GM23338 (cell line): Measurements from ENCODE around the gene INS. TPM values are rescaled to one million over a fixed set of nuclear protein-coding genes. Genes with fewer than 3 reads are reported as not detected.

Experiments used
- ATAC-seq: fragments of 200-7000 bp; cut with Tn5 transposase; 3 replicates; pipeline ENCODE4 v1.9.1; 2020
- DNase-seq: peaks from one replicate; pipeline ENCODE4 v3.0.0-alpha.2; 2015; ENCODE audit warnings: low spot score
- H2AFZ ChIP-seq: fragments of 200-600 bp; sonication (generic); 2 replicates; pipeline ENCODE4 v1.8.0; 2016; ENCODE audit warnings: antibody characterized with exemption, mild to moderate bottlenecking, moderate library complexity
- H3F3A ChIP-seq: fragments of 200-600 bp; sonication (generic); replicated peaks from 2 replicates; pipeline ENCODE4 v1.8.0; 2017; ENCODE audit warnings: antibody characterized with exemption, mixed run types, low read depth
- H3K27ac ChIP-seq: fragments of 200-600 bp; sonication (generic); 2 replicates; pipeline ENCODE4 v1.6.1; 2016; ENCODE audit warnings: low read depth
- H3K27me3 ChIP-seq: fragments of 200-600 bp; sonication (generic); 2 replicates; pipeline ENCODE4 v1.8.0; 2016; ENCODE audit warnings: mild to moderate bottlenecking, mixed run types, moderate library complexity; ENCODE audit not compliant: insufficient read depth
- H3K36me3 ChIP-seq: fragments of 200-600 bp; sonication (generic); 2 replicates; pipeline ENCODE4 v1.8.0; 2016; ENCODE audit warnings: mild to moderate bottlenecking; ENCODE audit not compliant: insufficient read depth
- H3K4me1 ChIP-seq: fragments of 200-600 bp; sonication (generic); 2 replicates; pipeline ENCODE4 v1.8.0; 2016; ENCODE audit warnings: mild to moderate bottlenecking, moderate library complexity; ENCODE audit not compliant: insufficient read depth
- H3K4me2 ChIP-seq: fragments of 200-600 bp; sonication (generic); 2 replicates; pipeline ENCODE4 v1.7.1; 2017; ENCODE audit warnings: mixed run types
- H3K4me3 ChIP-seq: fragments of 200-600 bp; sonication (generic); 2 replicates; pipeline ENCODE4 v1.6.1; 2016; ENCODE audit warnings: mixed run types
- H3K79me2 ChIP-seq: fragments of 200-600 bp; sonication (generic); replicated peaks from 2 replicates; pipeline ENCODE4 v1.8.0; 2017; ENCODE audit warnings: mild to moderate bottlenecking; ENCODE audit not compliant: insufficient read depth
- H3K9me2 ChIP-seq: fragments of 200-600 bp; sonication (generic); 2 replicates; pipeline ENCODE4 v1.8.0; 2017; ENCODE audit not compliant: insufficient read depth
- H4K20me1 ChIP-seq: fragments of 200-600 bp; sonication (generic); replicated peaks from 2 replicates; pipeline ENCODE4 v1.8.0; 2017; ENCODE audit warnings: mild to moderate bottlenecking; ENCODE audit not compliant: insufficient read depth
- H3K27ac Mint-ChIP-seq: 2 replicates; pipeline ENCODE4 v1.8.0; 2020; ENCODE audit warnings: inconsistent platforms, mild to moderate bottlenecking, moderate library complexity, mixed read lengths
- H3K27me3 Mint-ChIP-seq: 3 replicates; pipeline ENCODE4 v1.8.0; 2022; ENCODE audit warnings: low read depth, mild to moderate bottlenecking, moderate library complexity, mixed read lengths, inconsistent platforms; ENCODE audit not compliant: insufficient read depth, poor library complexity
- H3K36me3 Mint-ChIP-seq: 3 replicates; pipeline ENCODE4 v1.8.0; 2021; ENCODE audit warnings: low read depth, mild to moderate bottlenecking, inconsistent platforms, moderate library complexity, mixed read lengths
- H3K4me1 Mint-ChIP-seq: 3 replicates; pipeline ENCODE4 v1.8.0; 2020; ENCODE audit warnings: mild to moderate bottlenecking, inconsistent platforms, mixed read lengths
- H3K4me3 Mint-ChIP-seq: 3 replicates; pipeline ENCODE4 v1.8.0; 2021; ENCODE audit warnings: moderate library complexity, mild to moderate bottlenecking, inconsistent platforms, mixed read lengths
- H3K9me3 Mint-ChIP-seq: 3 replicates; pipeline ENCODE4 v1.8.0; 2020; ENCODE audit warnings: moderate library complexity, mild to moderate bottlenecking, inconsistent platforms, mixed read lengths
- CREB1 ChIP-seq: fragments of 250-450 bp; sonication (Bioruptor Pico); IDR thresholded peaks from 2 replicates; pipeline ENCODE4 v1.5.0; 2020; ENCODE audit warnings: low read depth, mild to moderate bottlenecking, moderate library complexity
- ETS1 ChIP-seq: IDR thresholded peaks from 2 replicates; pipeline ENCODE4 v1.6.1; 2016; ENCODE audit warnings: antibody characterized with exemption
- EZH2 ChIP-seq: fragments of 200-600 bp; sonication (generic); IDR thresholded peaks from one replicate; pipeline ENCODE4 v1.8.0; 2017; ENCODE audit warnings: antibody characterized with exemption, mild to moderate bottlenecking, low read depth; ENCODE audit not compliant: unreplicated experiment
- EZH2phosphoT487 ChIP-seq: fragments of 200-600 bp; sonication (generic); IDR thresholded peaks from one replicate; pipeline ENCODE4 v1.8.1; 2018; ENCODE audit warnings: antibody characterized with exemption; ENCODE audit not compliant: unreplicated experiment
- NANOG ChIP-seq: IDR thresholded peaks from 2 replicates; pipeline ENCODE4 v1.6.1; 2016; ENCODE audit warnings: antibody characterized with exemption, borderline replicate concordance
- POLR2AphosphoS5 ChIP-seq: IDR thresholded peaks from 2 replicates; pipeline ENCODE4 v1.6.1; 2016; ENCODE audit warnings: antibody characterized with exemption, low read depth
- REST ChIP-seq: IDR thresholded peaks from one replicate; pipeline ENCODE4 v1.6.1; 2018; ENCODE audit warnings: antibody characterized with exemption; ENCODE audit not compliant: unreplicated experiment
- STAT1 ChIP-seq: IDR thresholded peaks from one replicate; pipeline ENCODE4 v1.6.1; 2016; ENCODE audit warnings: antibody characterized with exemption; ENCODE audit not compliant: unreplicated experiment
- ZNF114 ChIP-seq: fragments of 250-450 bp; sonication (Bioruptor Pico); IDR thresholded peaks from 2 replicates; pipeline ENCODE4 v1.5.0; 2020; ENCODE audit warnings: mild to moderate bottlenecking, moderate library complexity
- ZNF331 ChIP-seq: fragments of 250-450 bp; sonication (Bioruptor Pico); IDR thresholded peaks from 2 replicates; pipeline ENCODE4 v1.5.0; 2020; ENCODE audit warnings: low read depth, mild to moderate bottlenecking, moderate library complexity
- ZNF462 ChIP-seq: fragments of 250-450 bp; sonication (Bioruptor Pico); IDR thresholded peaks from 2 replicates; pipeline ENCODE4 v1.5.0; 2020; ENCODE audit warnings: mild to moderate bottlenecking, moderate library complexity
- polyA plus RNA-seq: library from polyadenylated mRNA; unstranded; fragments of >200 nt; fragmentation: Nextera tagmentation; extraction: Ambion mirVana; gene quantifications from 2 replicates; pipeline ENCODE4 v1.2.1, GENCODE V29; 2016
- total RNA-seq: library from RNA; depleted of rRNA; stranded (reverse); fragments of >200 nt; shearing (Covaris generic); gene quantifications from 2 replicates; pipeline ENCODE4 v1.2.3, GENCODE V29; 2014

The INS gene
- total and polyA plus RNA-seq, 2 experiments from 2014 or later: not detected

- no peak for TF ChIP-seq REST
These were observed 6.1 kb downstream of the INS start (continued) for GRCh38 chr11:2154889-2155288.

GRCh38 chr11:2154195-2154585 lies 6.8 kb downstream of the INS start:
- no peak overlapping the region for H3K4me3 Mint-ChIP-seq
- Histone ChIP-seq H3K9me2 (no peaks in the 10 kb centered on the region), H3K4me3 (no peak overlapping the region), H3K4me1 (no peaks in the 10 kb centered on the region; the same call in 1 of the 2 replicates), H2AFZ (no peak overlapping the region), H3K27ac (no peak overlapping the region), H4K20me1 (no peaks in the 10 kb centered on the region), H3F3A (no peaks in the 10 kb centered on the region), H3K36me3 (no peaks in the 10 kb centered on the region), H3K79me2 (no peaks in the 10 kb centered on the region), H3K27me3 (no peaks in the 10 kb centered on the region), H3K4me2 (no peak overlapping the region)
- DNase-seq (no peak), ATAC-seq (no peak)
- H3K9me3 Mint-ChIP-seq: no peaks in the 10 kb centered on the region
- H3K27ac Mint-ChIP-seq: no peak overlapping the region
- peaks cover 6% of the 10 kb centered on the region for H3K27me3 Mint-ChIP-seq
- H3K36me3 Mint-ChIP-seq: no peaks in the 10 kb centered on the region
- peaks cover 7% of the 10 kb centered on the region; the same call in 2 of the 3 replicates for H3K4me1 Mint-ChIP-seq
- TF ChIP-seq ZNF114 (CRISPR knock-in tag) (no peak), CREB1 (CRISPR knock-in tag) (no peak), REST (no peak), ETS1 (no peak), ZNF331 (CRISPR knock-in tag) (no peak), STAT1 (no peak), EZH2 (no peak), POLR2AphosphoS5 (no peak), ZNF462 (CRISPR knock-in tag) (no peak), NANOG (no peak), EZH2phosphoT487 (no peak)
